Mucosa of gallbladder (tissue), 1 donor: Measurements from ENCODE around the gene CCT3. TPM values are rescaled to one million over a fixed set of nuclear protein-coding genes. Genes with fewer than 3 reads are reported as not detected.

Experiments
- DNase-seq: peaks from one replicate; pipeline ENCODE4 v3.0.0-alpha.2; 2020; ENCODE audit warnings: low spot score
- total RNA-seq: library from RNA; stranded (reverse); gene quantifications from one replicate; pipeline ENCODE4 v1.2.1, GENCODE V29; 2021
- donor health status: DM: no; HTN: no; CAD: no.

The CCT3 gene
- total RNA-seq, 1 donor from 2014 or later = 202 TPM

- peak; percentile 98 for DNase-seq
These were observed 55.4 kb downstream of the CCT3 start, which contains the start of gene SMG5 for GRCh38 chr1:156282479-156283222. Gene SMG5 (minus strand): TSS chr1:156282825. CDS start chr1:156282680, 145 bp downstream.

GRCh38 chr1:156281693-156282478 is 56.2 kb downstream of the CCT3 start:
- peak; percentile 38 for DNase-seq

GRCh38 chr1:156281281-156281680 is 56.8 kb downstream of the CCT3 start:
- no peak for DNase-seq

- no peak for DNase-seq
These were observed 58.3 kb downstream of the CCT3 start for GRCh38 chr1:156279837-156280236.

GRCh38 chr1:156276966-156277381 is 61.1 kb downstream of the CCT3 start:
- DNase-seq = no peak

- DNase-seq = no peak
These were observed 61.6 kb downstream of the CCT3 start for GRCh38 chr1:156276532-156276931.

- DNase-seq = no peak
These were observed 67.8 kb downstream of the CCT3 start for GRCh38 chr1:156270314-156270713.

GRCh38 chr1:156268336-156268735 is 69.8 kb downstream of the CCT3 start:
- no peak for DNase-seq

- DNase-seq = no peak
These were observed 72.0 kb downstream of the CCT3 start for GRCh38 chr1:156266051-156266450.

- no peak for DNase-seq
These were observed 74.8 kb downstream of the CCT3 start for GRCh38 chr1:156263288-156263655.

GRCh38 chr1:156262461-156263287 is 75.4 kb downstream of the CCT3 start:
- no peak for DNase-seq

- DNase-seq = no peak
These were observed 77.2 kb downstream of the CCT3 start for GRCh38 chr1:156260896-156261295.

GRCh38 chr1:156259805-156260204 is 78.3 kb downstream of the CCT3 start:
- DNase-seq = no peak

Other genes with a start within 250 kb of the CCT3 start
- 293 TPM for gene LMNA, start 223.6 kb downstream of the CCT3 start, total RNA-seq
- 24.4 TPM for gene SEMA4A, start 184.7 kb downstream of the CCT3 start, total RNA-seq
- 25.0 TPM for gene SLC25A44, start 144.2 kb downstream of the CCT3 start, total RNA-seq
- 43.4 TPM for gene PMF1, start 125.3 kb downstream of the CCT3 start, total RNA-seq
- gene BGLAP, start 96.1 kb downstream of the CCT3 start, total RNA-seq = 3.0 TPM
- 7.6 TPM for gene PAQR6, start 90.2 kb downstream of the CCT3 start, total RNA-seq
- gene SMG5, start 55.5 kb downstream of the CCT3 start, total RNA-seq = 107 TPM
- 9.6 TPM for gene TMEM79, start 54.0 kb downstream of the CCT3 start, total RNA-seq
- 67.1 TPM for gene GLMP, start 42.6 kb downstream of the CCT3 start, total RNA-seq
- gene VHLL, start 39.0 kb downstream of the CCT3 start, total RNA-seq = not detected
- not detected for gene TSACC, start 234 bp upstream of the CCT3 start, total RNA-seq
- 0.29 TPM for gene RHBG, start 30.9 kb upstream of the CCT3 start, total RNA-seq
- gene MEF2D, start 162.5 kb upstream of the CCT3 start, total RNA-seq = 57.8 TPM
- gene IQGAP3, start 234.3 kb upstream of the CCT3 start, total RNA-seq = 2.5 TPM
- 0.60 TPM for gene TTC24, start 241.4 kb upstream of the CCT3 start, total RNA-seq